Neutrophil (primary cell): Measurements from ENCODE around the gene TSPAN10.

Source experiments
- H3K27ac ChIP-seq: fragments of 200-600 bp; sonication (generic); 2 replicates; pipeline ENCODE4 v1.5.1; 2016; ENCODE audit warnings: mild to moderate bottlenecking, moderate library complexity
- H3K27me3 ChIP-seq: fragments of 200-600 bp; sonication (generic); 2 replicates; pipeline ENCODE4 v1.6.0; 2016; ENCODE audit warnings: mild to moderate bottlenecking
- H3K36me3 ChIP-seq: fragments of 200-600 bp; sonication (generic); 2 replicates; pipeline ENCODE4 v1.5.1; 2017
- H3K4me1 ChIP-seq, 2 experiments: fragments of 200-600 bp in 1 of 2; sonication (generic) in 1 of 2; 1 replicate in 1 of 2; 2 replicates in 1 of 2; pipeline versions ENCODE4 v1.5.1 to v1.6.1; 2013 to 2016; ENCODE audit warnings: low read depth in 1 of 2, low read length in 1 of 2, mild to moderate bottlenecking in 1 of 2, moderate library complexity in 1 of 2; ENCODE audit not compliant: control insufficient read depth in 1 of 2, insufficient read depth in 1 of 2
- H3K4me3 ChIP-seq, 2 experiments: fragments of 200-600 bp in 1 of 2; sonication (generic) in 1 of 2; 1 replicate in 1 of 2; 2 replicates in 1 of 2; pipeline ENCODE4 v1.5.1; 2013 to 2016; ENCODE audit warnings: low read depth in 1 of 2, low read length in 1 of 2, mild to moderate bottlenecking in 1 of 2, moderate library complexity in 1 of 2
- H3K9me3 ChIP-seq: fragments of 200-600 bp; sonication (generic); 2 replicates; pipeline ENCODE4 v1.5.1; 2016
- CTCF ChIP-seq: fragments of 200-600 bp; sonication (generic); IDR thresholded peaks from 2 replicates; pipeline ENCODE4 v1.5.1; 2016; ENCODE audit warnings: antibody characterized with exemption

The TSPAN10 gene

GRCh38 chr17:81659038-81659437 lies 22.0 kb downstream of the TSPAN10 start:
- H3K4me1 ChIP-seq = no peaks in the 10 kb centered on the region
- H3K27me3 ChIP-seq = peaks cover 3% of the 10 kb centered on the region
- H3K4me3 ChIP-seq = no peak overlapping the region
- H3K27ac ChIP-seq = no peak overlapping the region
- TF ChIP-seq CTCF = no peak
- no peaks in the 10 kb centered on the region for H3K9me3 ChIP-seq
- no peaks in the 10 kb centered on the region for H3K36me3 ChIP-seq

- H3K36me3 ChIP-seq = peaks cover 7% of the 10 kb centered on the region
- peaks cover 6% of the 10 kb centered on the region in 2 experiments for H3K4me1 ChIP-seq
- TF ChIP-seq CTCF = no peak
- no peaks in the 10 kb centered on the region for H3K27me3 ChIP-seq
- H3K9me3 ChIP-seq = no peaks in the 10 kb centered on the region
- H3K27ac ChIP-seq = no peak overlapping the region
- no peak overlapping the region for H3K4me3 ChIP-seq
Observed at GRCh38 chr17:81660441-81660840, 23.4 kb downstream of the TSPAN10 start.

- Histone ChIP-seq H3K36me3 (peaks cover 7% of the 10 kb centered on the region), H3K9me3 (no peaks in the 10 kb centered on the region), H3K27ac (no peak overlapping the region), H3K27me3 (no peaks in the 10 kb centered on the region), H3K4me1 (peaks cover 14 to 15% of the 10 kb centered on the region in 2 experiments), H3K4me3 (no peak overlapping the region)
- no peak for TF ChIP-seq CTCF
Observed at GRCh38 chr17:81662002-81662401, 25.0 kb downstream of the TSPAN10 start.

GRCh38 chr17:81664051-81664470 lies 27.1 kb downstream of the TSPAN10 start:
- no peaks in the 10 kb centered on the region for H3K27me3 ChIP-seq
- TF ChIP-seq CTCF = no peak
- no peaks in the 10 kb centered on the region for H3K9me3 ChIP-seq
- H3K27ac ChIP-seq = no peak overlapping the region
- peaks cover 10% of the 10 kb centered on the region for H3K36me3 ChIP-seq
- H3K4me1 ChIP-seq = peaks cover 28 to 30% of the 10 kb centered on the region in 2 experiments
- no peak overlapping the region for H3K4me3 ChIP-seq

GRCh38 chr17:81665205-81666091 lies 28.5 kb downstream of the TSPAN10 start:
- H3K9me3 ChIP-seq = no peaks in the 10 kb centered on the region
- TF ChIP-seq CTCF = no peak
- H3K4me3 ChIP-seq = peak overlapping the region; percentile 91 to 96
- peaks cover 23% of the 10 kb centered on the region for H3K36me3 ChIP-seq
- H3K27ac ChIP-seq = peak overlapping the region; percentile 89
- no peaks in the 10 kb centered on the region for H3K27me3 ChIP-seq
- peaks cover 28 to 30% of the 10 kb centered on the region in 2 experiments for H3K4me1 ChIP-seq
